GM18520 (cell line): ENCODE results near the gene BHLHE41.
A peak's percentile ranks its signal among the peaks of the same experiment; 100 is the strongest.

Source experiments
- ATAC-seq: cut with Tn5 transposase; IDR thresholded peaks from one replicate; pipeline ENCODE4 v1.9.1; 2021; ENCODE audit not compliant: unreplicated experiment

BHLHE41 gene

DNA sequence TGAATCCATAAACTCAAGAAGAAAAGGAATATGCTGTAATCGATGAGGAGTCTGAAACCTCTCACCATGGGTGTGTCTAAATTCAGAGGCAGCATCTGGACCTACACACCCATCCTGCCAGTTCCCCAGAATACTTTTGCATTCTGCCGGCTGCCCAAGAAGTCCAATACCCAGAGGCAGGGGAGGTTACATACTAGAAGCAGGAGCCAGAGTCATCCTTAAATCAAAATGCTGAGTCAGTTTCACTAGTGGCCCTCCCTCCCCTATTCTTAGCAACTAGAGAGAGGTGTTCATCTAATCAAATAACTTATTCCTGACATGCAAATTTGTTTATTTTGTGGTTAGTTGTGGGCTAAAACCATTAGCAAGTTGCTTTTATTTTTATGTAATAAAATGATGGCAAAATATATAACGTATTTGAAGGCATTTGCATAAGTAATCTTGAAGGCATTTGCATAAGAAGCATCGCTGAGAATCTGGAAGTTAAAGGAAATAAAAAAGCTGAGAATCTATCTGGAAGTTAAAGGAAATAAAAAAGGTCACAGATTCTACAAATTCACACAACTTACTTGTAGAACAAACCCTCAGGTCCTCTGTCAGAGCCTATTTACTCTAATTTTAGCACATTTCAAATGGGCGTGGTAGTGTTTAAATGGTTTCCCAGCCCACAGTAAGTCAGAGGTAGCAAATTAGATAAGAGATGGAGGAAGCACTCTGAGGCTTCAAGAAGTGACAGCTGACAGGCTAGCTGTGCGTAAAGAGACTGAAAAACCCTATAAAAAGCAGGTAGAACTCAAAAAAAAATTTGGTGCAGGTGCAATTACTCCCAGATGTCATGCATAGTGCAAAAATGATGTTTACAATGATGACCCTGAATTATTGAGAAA is 7.8 kb downstream of the BHLHE41 start:
- ATAC-seq = no peak

DNA sequence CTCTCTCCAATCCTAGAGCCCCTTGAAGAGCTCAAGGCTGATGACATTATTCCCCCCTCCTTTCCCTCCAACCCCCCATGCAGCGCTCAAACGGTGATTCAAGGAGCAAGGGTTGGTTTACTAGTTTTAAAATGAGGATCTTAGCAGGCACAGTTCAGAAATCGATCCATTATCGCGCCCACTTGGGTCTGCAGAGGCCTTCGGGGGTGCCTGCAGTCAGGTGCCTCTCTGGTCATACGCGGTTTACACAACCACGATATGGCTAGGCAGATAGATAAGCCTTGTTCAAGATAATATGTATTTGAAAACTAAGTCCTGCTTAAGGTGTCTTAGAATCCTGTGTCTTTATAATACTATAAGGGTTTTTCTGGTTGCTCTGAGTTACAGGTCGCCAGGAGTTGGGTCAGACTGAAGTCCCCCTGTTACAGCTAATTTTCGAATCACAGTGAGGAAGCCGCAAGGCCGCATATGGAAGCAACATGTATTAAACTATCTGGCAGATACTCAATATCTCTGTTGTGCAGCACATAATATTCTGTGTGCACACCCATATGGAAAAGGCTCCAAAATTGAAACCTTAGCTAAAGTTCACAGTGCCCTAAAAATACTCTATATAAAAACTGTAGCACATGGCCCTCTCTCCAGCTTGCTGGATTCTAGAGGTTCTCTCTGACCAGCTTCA is 10.0 kb downstream of the BHLHE41 start:
- no peak for ATAC-seq

DNA sequence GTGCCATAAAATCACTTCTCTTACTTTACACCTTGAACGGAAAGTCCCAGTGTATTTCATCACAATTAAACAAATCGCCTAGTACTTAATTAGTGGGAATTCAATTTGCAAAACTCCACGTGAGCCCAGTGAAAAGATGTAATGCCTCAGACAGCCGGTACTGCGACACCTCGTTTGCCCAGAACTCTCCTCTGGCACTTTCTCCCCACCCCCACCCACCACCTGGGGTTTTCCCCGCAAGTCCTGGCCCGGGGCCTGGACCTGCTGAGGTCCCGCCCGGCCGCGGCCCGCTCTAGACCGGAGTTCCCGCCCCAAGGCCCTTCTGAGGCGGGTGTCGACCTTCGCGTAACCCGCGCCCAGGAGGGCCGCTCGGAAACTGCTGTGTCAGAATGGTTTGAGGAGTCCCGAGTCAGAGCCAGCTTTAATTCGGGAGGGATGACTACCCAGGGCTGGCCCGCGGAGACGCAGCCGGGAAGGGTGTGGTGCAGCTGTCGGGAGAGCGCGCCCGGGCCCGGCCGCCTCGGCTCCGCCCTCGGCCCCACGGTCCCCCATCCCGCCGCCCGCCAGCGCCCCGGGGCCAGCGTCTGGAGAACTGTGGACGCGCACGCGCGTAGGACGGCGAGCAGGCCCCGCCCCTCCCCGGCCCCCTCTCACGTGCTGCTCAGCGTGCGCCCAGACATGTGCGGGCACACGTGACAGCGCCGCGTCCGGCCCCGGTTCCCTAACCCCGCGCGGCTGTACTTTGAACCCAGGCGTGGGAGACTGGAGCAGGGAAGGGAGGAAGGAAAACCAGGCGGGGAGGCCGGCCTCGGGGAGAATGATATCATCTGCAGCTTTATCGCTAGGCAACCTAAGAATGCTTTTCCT is 10.8 kb downstream of the BHLHE41 start:
- ATAC-seq = peak; percentile 46

DNA sequence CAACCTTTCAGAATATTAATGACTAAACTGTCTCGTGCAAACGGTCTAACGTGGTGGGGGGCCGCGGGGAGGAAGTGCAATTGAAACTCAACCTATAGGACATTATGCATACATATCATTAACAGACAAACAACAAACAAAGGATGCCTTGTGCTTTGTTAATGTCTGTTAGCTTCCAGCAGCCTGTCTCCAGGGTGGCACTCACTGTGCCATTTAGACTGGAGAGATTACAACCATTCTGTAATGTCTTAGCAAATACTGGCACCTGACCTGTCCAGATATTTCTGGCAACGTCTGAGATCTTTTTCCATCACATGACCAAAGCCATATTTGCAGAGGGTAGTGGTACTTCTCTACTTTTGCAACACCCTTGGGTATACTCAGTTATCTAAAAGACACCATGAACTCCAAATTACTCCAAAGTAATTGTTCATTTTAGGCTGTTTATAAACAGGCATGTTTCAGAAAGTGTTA is 11.6 kb downstream of the BHLHE41 start:
- no peak for ATAC-seq

DNA sequence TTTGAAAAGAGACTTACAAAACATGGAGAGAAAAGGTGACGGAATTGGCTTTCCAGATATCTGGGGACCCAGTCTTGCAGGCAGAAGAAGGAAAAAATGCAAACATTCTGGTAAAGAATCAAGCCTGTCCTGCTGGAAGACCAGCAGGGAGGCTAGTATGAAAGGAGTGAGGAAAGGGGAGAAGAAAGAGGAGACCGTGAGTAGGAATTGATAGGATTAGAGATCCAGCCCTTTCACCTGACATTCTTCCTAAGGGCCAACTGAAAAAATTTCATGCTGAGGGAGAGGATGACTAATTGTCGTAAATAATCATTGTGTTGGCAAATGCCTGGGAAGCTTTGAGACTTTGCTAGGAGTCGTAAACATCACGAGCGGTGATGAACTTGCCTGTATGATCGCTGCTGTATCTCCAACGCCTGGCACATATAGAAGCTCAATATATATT is 12.1 kb downstream of the BHLHE41 start:
- no peak for ATAC-seq

DNA sequence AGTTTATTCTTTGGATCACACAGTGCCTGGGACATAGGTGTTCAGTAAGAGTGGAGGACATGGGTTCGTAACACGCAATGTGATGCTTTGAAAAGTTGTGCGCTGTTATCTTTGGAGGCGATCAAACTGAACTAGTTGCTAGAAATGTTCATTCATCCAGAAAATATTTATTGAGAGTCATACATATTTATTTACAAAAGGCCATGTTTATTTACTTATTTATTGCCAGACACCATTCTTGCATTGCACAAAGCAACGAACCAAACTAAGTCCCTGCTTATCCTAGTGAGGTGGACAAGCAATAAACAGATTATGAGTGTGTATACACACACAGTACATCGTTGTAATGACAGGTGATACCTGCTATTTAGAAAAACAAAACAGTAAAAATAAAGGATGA is 12.6 kb downstream of the BHLHE41 start:
- no peak for ATAC-seq

DNA sequence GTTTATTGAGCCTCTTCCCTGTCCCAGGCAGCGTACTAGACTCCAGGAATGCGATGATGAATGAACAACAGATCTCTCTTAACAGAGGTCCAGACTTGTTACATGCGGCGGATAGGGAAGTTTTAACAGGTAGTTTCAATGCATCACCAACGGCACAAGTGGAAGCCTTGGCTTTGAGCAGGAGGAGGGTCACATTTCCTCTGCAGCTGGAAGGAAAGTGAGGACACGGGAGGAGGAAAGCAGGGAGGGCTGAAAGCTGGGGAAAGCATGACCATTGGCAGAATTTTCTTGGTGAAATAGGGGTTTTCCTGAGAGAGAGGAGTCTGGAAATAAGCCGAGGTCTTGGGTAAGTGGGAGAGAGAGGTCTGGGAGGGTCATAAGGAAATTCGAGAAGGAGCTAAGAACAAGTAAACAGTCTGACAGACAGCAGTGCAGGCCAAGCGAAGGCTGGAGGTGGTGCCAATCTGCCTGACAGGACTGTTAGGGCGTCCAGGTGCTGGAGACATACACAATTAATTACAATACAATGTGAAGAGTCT is 15.4 kb downstream of the BHLHE41 start:
- ATAC-seq = no peak

DNA sequence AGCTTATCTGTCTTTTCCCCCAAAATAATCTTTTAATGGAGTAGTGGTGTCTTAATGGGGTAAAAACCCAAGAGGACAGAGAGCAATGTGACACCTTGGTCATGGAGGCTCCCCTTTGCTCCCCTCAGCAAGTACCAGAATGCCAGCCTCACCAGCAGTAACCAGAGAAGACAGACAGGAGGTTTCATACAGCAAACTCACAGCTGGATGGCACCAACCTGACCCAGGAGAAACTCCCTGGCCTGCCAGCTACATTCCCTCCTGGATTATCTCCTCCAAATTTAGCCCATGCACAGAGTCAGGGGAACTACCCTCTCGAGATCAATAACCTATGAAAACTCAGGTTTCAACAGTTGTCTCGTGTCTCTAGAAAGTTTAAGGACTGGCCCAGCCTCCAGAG is 15.9 kb downstream of the BHLHE41 start:
- no peak for ATAC-seq

DNA sequence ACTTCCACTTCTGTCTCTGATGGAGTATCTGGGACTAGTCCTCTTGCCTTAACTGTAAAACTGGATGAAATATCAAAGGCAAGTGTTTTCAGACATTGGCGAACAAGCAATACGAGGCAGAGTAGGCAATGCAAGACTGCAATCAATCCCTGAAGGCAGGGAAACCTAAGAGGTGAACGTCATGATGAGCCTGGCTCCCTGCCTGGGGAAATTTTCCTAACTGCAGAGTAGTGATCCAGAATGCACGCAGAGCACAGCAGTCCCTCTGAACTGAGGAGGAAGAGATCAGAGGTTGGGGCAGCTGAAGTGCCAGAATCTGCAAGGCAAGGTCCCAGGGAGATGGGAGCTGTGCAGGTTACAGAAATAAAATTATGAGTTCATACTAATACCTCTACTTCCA is 18.5 kb downstream of the BHLHE41 start:
- ATAC-seq = no peak

DNA sequence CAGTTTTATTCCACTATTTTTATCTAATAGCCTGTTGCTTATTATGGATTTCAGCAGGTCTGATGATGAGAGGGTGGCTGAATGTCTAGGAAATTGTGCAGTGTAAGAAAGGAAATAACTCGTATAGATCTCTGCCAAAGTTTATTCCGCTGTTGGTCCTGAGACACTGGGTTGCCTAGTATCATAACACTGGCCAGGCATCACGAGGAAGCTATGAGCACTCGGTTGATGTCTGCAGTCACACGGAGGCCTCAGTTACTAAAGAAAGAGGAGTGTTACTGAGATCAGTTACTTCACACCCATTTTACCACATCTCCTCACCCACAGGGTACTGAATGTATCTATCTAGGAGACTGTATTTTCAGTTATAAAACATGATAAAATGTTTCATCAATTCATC is 21.9 kb downstream of the BHLHE41 start:
- no peak for ATAC-seq

DNA sequence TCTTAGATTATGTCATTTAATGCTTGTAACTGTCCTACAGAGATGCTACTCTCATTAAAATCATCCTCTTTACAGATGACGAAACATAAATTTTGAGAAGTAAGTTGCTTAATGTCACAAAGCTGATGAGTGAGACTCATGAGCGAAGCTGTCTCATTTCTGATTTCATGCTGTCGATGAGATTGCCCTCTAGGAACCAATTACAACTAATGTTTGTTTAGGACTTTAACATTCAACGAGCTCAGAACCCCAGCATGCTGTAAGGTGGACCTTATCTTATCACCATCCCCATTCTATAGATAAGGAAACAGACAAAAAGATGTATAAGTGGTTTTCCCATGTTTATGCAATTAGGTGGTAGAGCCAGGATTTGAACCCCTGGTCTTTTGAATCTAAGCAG is 23.1 kb downstream of the BHLHE41 start:
- ATAC-seq = no peak

DNA sequence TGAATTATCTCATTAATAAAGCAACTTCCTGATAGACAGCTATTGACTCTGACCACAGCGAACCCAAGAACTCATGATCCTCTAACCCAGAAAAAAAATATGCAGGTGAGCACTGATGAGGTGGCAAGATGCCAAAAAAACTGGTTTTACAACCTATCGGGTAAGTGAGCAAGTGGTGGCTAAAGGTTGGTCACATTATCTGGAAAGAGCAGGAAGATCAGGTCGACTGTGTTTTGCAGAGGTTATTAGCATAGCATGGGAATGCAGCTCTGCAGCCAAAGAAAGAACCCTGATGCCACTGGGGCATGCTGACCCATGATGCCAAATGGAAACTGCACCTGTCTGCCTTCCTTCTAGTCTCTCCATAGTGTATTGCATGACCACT is 23.5 kb downstream of the BHLHE41 start:
- ATAC-seq = no peak

DNA sequence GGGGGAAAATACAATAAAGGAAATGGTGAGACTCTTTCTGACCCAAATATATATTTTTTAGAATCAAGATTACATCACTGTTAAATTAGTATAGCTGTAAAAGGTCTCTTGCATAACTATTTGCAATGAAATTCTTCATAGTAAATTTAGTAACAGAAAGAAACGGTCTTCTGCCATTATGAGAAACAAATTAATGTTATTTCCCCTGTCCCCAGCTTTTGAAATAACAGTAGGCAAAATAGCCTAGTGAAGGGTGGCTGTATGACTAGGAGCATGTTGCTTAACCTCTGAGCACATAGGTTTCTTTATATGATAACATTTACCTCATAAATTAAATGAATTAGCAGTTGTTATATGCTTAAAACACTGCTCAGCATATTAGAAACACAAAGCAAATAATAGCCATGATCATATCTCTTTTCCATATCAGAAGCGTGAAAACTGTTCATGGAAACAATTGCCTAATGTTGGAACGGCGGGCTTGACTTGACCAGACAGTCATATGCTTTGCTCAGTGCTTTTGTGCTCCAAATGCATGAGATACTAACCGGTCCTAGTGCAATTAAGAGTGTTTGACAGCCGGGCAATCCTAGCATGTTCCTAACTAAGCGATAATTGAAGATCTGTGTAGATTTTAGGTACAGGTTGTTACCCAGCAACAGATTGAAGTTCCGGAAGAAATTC is 24.0 kb downstream of the BHLHE41 start:
- ATAC-seq = no peak

DNA sequence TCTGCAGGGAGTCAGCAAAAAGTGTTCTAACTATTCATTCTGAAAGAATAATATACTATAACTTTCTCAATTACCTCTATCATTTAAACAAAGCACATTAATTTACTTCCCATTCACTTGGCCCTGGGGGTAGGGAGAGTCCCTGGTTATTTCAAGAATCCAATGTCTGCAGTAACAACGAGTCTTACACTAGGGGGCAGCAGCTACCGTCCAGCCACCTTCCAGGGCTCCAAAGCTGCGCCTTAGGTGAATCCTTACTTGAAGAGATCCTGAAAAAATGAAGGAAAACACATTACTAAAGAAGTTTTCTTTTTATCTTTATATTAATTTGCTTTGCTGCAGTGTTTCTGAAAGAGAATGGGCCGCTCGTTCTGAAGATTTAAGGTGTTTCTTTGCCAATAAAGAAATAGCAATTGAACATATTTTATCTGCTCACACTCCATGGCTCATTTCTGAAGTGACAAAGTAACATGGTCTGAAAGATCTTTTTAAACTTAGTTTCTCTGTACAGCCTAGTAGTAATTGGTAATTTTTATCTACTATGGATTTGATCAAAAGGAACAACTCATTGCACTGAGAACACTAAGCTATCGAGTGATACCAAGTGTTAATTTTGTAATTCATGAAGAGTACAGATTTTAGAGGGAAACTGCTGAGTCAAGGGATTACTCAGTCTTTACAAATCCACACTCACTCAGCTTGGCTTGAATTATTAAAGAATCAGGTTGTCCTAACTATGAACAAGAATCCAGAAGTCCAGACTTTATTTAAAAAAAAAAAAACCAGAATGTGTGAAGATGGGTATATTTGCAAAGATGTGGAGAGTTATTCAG is 27.6 kb downstream of the BHLHE41 start:
- peak; percentile 74 for ATAC-seq

DNA sequence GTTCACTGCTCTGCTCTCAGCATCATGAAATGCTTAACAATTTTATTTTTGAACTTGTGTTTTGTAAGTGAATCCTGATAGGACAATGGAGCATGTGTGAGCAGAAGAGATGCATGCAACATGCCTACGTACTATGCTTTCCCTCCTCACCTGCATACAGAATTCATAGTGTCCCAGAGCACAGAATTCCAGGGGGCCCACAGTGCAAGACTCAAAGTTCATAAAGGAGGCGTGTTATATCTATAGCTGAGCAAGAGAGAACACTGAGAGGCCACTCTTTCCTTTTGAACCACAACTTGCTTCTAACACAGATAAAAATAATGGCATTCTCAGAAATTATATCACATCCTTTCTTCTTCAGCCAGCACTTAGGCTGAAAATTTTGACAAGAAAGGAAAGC is 28.8 kb downstream of the BHLHE41 start:
- ATAC-seq = no peak

DNA sequence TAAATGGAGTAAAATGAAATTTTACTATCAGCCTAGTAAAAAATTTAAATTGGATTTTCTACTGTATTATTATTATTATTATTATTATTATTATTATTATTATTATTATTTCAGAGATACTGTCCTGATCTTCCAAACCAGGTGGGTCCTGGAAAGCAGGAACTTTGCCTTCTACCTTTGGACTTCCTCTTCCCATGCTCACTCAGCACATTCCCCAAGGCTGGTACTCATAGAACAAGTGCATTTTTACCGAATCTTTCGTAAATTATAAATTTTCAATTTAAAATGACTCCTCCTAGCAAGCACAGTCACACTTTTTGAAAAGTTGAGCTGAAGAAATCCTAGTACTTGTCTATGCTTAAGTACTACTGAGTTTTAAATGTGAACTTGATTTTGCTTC is 29.7 kb downstream of the BHLHE41 start:
- no peak for ATAC-seq

DNA sequence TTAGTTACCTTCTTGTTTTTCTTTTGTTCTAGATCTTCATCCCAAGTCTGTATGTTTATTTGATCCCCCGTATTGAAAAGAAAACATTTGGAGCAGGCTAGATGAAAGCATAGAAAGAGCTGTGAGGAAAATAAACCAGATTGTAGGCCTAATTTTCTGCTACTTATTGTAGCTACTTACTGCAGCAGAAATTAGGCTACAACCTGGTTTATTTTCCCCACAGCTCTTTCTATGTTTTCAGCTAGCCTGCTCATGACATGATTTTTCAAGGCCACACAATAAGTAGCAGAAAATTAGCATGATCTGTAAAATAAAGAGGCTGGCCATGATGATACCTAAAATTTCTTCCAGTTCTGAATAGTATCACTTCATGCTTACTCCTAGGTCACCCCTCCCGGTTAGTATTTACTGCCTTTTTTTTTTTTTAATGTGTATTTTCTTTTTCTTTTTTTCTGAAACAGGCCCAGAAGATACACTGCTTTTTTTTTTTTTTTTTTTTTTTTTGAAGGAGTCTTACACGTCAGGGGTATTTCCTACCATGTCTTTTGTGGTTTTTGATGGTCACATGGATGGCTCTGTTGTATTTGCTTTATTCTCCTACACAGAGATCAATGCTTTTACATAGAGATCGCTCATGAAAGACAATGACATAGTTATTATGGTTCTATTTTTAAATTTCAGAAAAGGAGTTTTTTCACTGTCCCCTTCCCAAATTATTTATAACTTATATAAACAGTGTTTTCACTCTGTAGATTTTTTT is 32.3 kb downstream of the BHLHE41 start:
- ATAC-seq = no peak

DNA sequence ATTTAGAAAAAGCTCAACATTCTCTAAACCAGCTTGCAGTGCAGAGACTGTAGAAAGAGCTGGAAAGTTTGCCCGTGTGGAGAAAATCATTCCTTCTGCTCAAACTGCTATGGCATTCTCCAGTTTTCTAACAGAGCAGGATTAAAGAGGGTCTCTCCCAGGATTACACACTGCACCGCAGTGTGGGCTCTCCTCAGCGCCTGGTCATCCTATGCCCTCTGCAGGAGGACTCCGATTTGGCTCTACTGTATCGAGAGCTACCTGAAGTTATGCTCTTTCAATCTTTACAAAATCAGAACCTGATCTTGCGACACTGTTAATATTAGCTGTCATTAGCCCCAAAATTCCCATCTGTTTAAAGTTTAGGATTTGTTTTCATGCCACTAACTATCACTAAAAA is 33.0 kb downstream of the BHLHE41 start:
- ATAC-seq = no peak
